Fibroblast of villous mesenchyme (primary cell): ENCODE data around the gene CACNA1E. TPM values are rescaled to one million over a fixed set of nuclear protein-coding genes. Genes with fewer than 3 reads are reported as not detected.

Experiments used
- DNase-seq: peaks from one replicate; pipeline ENCODE4 v3.0.0-alpha.2; 2010; ENCODE audit warnings: low read depth
- H3K4me3 ChIP-seq: 2 replicates; pipeline ENCODE4 v1.5.1; 2011; ENCODE audit warnings: low read depth, mild to moderate bottlenecking, low read length
- CTCF ChIP-seq: IDR thresholded peaks from 2 replicates; pipeline ENCODE4 v1.5.1; 2012; ENCODE audit warnings: low read depth, mild to moderate bottlenecking, low read length; ENCODE audit not compliant: insufficient read depth
- total RNA-seq: library from RNA; depleted of rRNA; stranded (reverse); fragments of >200 nt; gene quantifications from 2 replicates; pipeline ENCODE4 v1.2.3, GENCODE V29; 2012

The CACNA1E gene
- total RNA-seq, 1 donor, result not detected

- no peak overlapping the region for H3K4me3 ChIP-seq
- TF ChIP-seq CTCF, result no peak
- DNase-seq, result no peak
These were observed 315.0 kb downstream of the CACNA1E start for GRCh38 chr1:181798191-181798926.

DNA sequence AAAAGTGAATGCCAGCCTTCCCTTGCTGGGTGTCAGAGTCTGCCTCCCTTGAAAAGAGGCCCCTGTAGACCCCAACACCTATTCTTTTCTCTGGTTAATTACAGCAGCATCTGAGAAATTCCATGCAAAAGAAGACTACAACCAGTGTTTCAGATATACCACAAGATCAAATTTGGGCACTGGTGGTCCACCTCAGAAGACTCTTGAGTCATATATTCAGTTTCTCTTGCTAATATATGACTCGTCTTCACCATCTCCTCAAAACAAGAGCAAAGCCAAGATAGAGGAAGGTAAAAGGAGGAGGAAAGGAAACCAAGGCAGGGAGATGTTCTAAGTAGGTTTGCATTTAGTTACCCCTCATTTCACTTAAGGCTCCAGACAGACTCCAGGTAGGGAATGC is 318.3 kb downstream of the CACNA1E start:
- DNase-seq, result no peak
- no peak for TF ChIP-seq CTCF
- H3K4me3 ChIP-seq, result no peak overlapping the region

GRCh38 chr1:181802466-181802865 is 319.1 kb downstream of the CACNA1E start:
- TF ChIP-seq CTCF, result no peak
- DNase-seq, result no peak
- no peak overlapping the region for H3K4me3 ChIP-seq

GRCh38 chr1:181803421-181803820 is 320.1 kb downstream of the CACNA1E start:
- no peak for TF ChIP-seq CTCF
- H3K4me3 ChIP-seq, result no peak overlapping the region
- DNase-seq, result no peak

DNA sequence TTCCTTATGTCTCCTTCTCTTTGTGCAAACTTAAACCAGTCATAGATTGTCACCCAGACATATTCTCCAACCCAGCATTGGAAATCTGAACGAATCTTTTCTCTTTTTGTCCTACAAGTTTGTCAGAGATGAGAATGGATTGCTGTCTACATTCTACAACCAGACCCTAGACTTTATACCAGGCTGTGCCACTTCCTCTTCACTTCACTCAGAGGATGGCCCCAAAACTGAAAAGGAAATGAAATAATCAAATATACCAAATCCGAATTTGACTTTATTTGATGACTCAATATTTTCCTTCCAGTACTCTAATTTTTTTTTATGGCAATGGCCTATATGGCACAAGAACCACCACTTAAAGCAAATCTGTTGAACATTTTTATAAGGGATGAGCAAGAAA is 321.7 kb downstream of the CACNA1E start:
- no peak for TF ChIP-seq CTCF
- DNase-seq, result no peak
- H3K4me3 ChIP-seq, result no peak overlapping the region

- no peak overlapping the region for H3K4me3 ChIP-seq
- TF ChIP-seq CTCF, result no peak
- no peak for DNase-seq
These were observed 323.4 kb downstream of the CACNA1E start for GRCh38 chr1:181806746-181807145.

DNA sequence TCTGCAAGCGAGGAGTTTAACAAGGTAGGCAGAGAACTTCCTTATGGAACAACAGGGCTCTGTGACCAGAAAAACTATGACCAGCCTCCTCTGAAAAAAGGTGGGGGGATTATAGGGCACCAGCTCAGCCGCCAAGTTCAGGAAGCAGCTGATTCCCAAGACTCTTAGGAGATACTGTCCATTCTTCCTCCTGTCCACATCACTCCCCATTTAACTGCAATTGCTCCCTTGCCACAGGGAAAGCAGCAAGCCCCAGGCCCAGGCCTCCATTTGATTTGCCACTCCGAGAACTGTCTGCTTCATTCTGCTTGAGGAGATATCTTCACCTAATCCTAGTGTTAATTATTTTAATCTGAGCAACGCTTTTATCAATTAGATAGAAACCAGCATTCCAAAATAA is 323.9 kb downstream of the CACNA1E start:
- no peak overlapping the region for H3K4me3 ChIP-seq
- DNase-seq, result no peak
- no peak for TF ChIP-seq CTCF
